HEK293 (cell line): ENCODE measurements around the gene STAMBP.

ENCODE experiments used
- CTCF ChIA-PET: fragments of 350-600 bp; formaldehyde crosslinking; extraction: SDS; loops from one replicate; lab custom pipeline; 2021; ENCODE audit warnings: antibody characterized with exemption; lab: Yijun Ruan, JAX
- POLR2A ChIA-PET: fragments of 300-600 bp; formaldehyde crosslinking; extraction: SDS; loops from one replicate; lab custom pipeline; 2020; ENCODE audit warnings: antibody characterized with exemption, inconsistent platforms; lab: Yijun Ruan, JAX
- H3K27ac ChIP-seq: fragments of 200-500 bp; sonication (Bioruptor generic); 2 replicates; pipeline ENCODE4 v1.5.1; 2014; ENCODE audit warnings: low read depth, low read length, control low read depth, inconsistent platforms; ENCODE audit errors: extremely low read depth
- H3K36me3 ChIP-seq, 2 experiments: fragments of 200-500 bp in 1 of 2; sonication (Bioruptor generic) in 1 of 2; 1 replicate in 1 of 2; 2 replicates in 1 of 2; pipeline ENCODE4 v1.5.1; 2014 to 2017; ENCODE audit warnings: inconsistent platforms in 2 of 2, low read length in 2 of 2; ENCODE audit not compliant: control insufficient read depth in 2 of 2, insufficient read depth in 1 of 2
- H3K4me1 ChIP-seq: fragments of 200-500 bp; sonication (Bioruptor generic); 2 replicates; pipeline ENCODE4 v1.5.1; 2014; ENCODE audit warnings: mild to moderate bottlenecking, low read length, inconsistent platforms; ENCODE audit not compliant: control insufficient read depth, insufficient read depth
- H3K4me3 ChIP-seq: 2 replicates; pipeline ENCODE4 v1.5.1; 2011; ENCODE audit warnings: low read depth, mild to moderate bottlenecking, control low read depth, low read length, moderate library complexity
- H3K9me3 ChIP-seq: fragments of 200-500 bp; sonication (Bioruptor generic); 2 replicates; pipeline ENCODE4 v1.5.1; 2014; ENCODE audit warnings: low read depth, low read length, inconsistent platforms; ENCODE audit not compliant: control insufficient read depth, insufficient read depth
- BCL11B ChIP-seq: fragments of 450-650 bp; formaldehyde crosslinking; IDR thresholded peaks from 2 replicates; pipeline ENCODE4 v1.5.1; 2016; ENCODE audit warnings: low read depth, missing biosample characterization, missing genetic modification characterization
- FEZF1 ChIP-seq: fragments of 450-650 bp; formaldehyde crosslinking; IDR thresholded peaks from 2 replicates; pipeline ENCODE4 v1.5.1; 2016; ENCODE audit warnings: missing biosample characterization, missing genetic modification characterization
- GFI1B ChIP-seq: fragments of 450-650 bp; formaldehyde crosslinking; IDR thresholded peaks from 2 replicates; pipeline ENCODE4 v1.5.1; 2016; ENCODE audit warnings: missing biosample characterization, missing genetic modification characterization
- GLI4 ChIP-seq: fragments of 450-650 bp; formaldehyde crosslinking; IDR thresholded peaks from 2 replicates; pipeline ENCODE4 v1.5.1; 2016; ENCODE audit warnings: missing biosample characterization, missing genetic modification characterization
- KLF7 ChIP-seq: fragments of 450-650 bp; formaldehyde crosslinking; IDR thresholded peaks from 2 replicates; pipeline ENCODE4 v1.5.1; 2016; ENCODE audit warnings: missing biosample characterization, missing genetic modification characterization, borderline replicate concordance
- OSR2 ChIP-seq: fragments of 450-650 bp; formaldehyde crosslinking; IDR thresholded peaks from 2 replicates; pipeline ENCODE4 v1.5.1; 2016; ENCODE audit warnings: missing biosample characterization, missing genetic modification characterization
- PRDM1 ChIP-seq: fragments of 450-650 bp; formaldehyde crosslinking; IDR thresholded peaks from 2 replicates; pipeline ENCODE4; 2016; ENCODE audit warnings: missing biosample characterization, missing genetic modification characterization
- ZEB2 ChIP-seq: fragments of 450-650 bp; formaldehyde crosslinking; IDR thresholded peaks from 2 replicates; pipeline ENCODE4 v1.5.1; 2016; ENCODE audit warnings: missing biosample characterization, missing genetic modification characterization
- ZFHX2 ChIP-seq: fragments of 450-650 bp; formaldehyde crosslinking; conservative IDR thresholded peaks from 2 replicates; pipeline ENCODE4 v1.5.1; 2016; ENCODE audit warnings: missing biosample characterization, missing genetic modification characterization
- ZFP41 ChIP-seq: fragments of 450-650 bp; formaldehyde crosslinking; IDR thresholded peaks from 2 replicates; pipeline ENCODE4 v1.5.1; 2016; ENCODE audit warnings: missing biosample characterization, missing genetic modification characterization, borderline replicate concordance
- ZIC2 ChIP-seq: fragments of 450-650 bp; formaldehyde crosslinking; IDR thresholded peaks from 2 replicates; pipeline ENCODE4 v1.5.1; 2016; ENCODE audit warnings: missing biosample characterization, missing genetic modification characterization
- ZNF121 ChIP-seq: fragments of 450-650 bp; formaldehyde crosslinking; IDR thresholded peaks from 2 replicates; pipeline ENCODE4 v1.5.1; 2016; ENCODE audit warnings: missing biosample characterization, missing genetic modification characterization
- ZNF174 ChIP-seq: fragments of 450-650 bp; formaldehyde crosslinking; IDR thresholded peaks from 2 replicates; pipeline ENCODE4 v1.5.0; 2017; ENCODE audit warnings: missing biosample characterization, mild to moderate bottlenecking, missing genetic modification characterization
- ZNF184 ChIP-seq: fragments of 450-650 bp; IDR thresholded peaks from 2 replicates; pipeline ENCODE4 v1.5.1; 2018; ENCODE audit warnings: missing biosample characterization, mild to moderate bottlenecking, missing genetic modification characterization
- ZNF24 ChIP-seq: fragments of 450-650 bp; formaldehyde crosslinking; IDR thresholded peaks from 2 replicates; pipeline ENCODE4 v1.5.1; 2016; ENCODE audit warnings: missing biosample characterization, missing genetic modification characterization
- ZNF302 ChIP-seq: fragments of 450-650 bp; formaldehyde crosslinking; IDR thresholded peaks from 2 replicates; pipeline ENCODE4 v1.5.1; 2016; ENCODE audit warnings: missing biosample characterization, missing genetic modification characterization, low read depth
- ZNF311 ChIP-seq: fragments of 450-650 bp; formaldehyde crosslinking; IDR thresholded peaks from 2 replicates; pipeline ENCODE4 v1.5.1; 2017; ENCODE audit warnings: missing biosample characterization, missing genetic modification characterization, borderline replicate concordance
- ZNF366 ChIP-seq: fragments of 450-650 bp; formaldehyde crosslinking; conservative IDR thresholded peaks from 2 replicates; pipeline ENCODE4 v1.5.1; 2016; ENCODE audit warnings: missing biosample characterization, missing genetic modification characterization
- ZNF473 ChIP-seq: fragments of 450-650 bp; formaldehyde crosslinking; IDR thresholded peaks from 2 replicates; pipeline ENCODE4 v1.5.1; 2017; ENCODE audit warnings: missing biosample characterization, missing genetic modification characterization
- ZNF585B ChIP-seq: fragments of 450-650 bp; formaldehyde crosslinking; IDR thresholded peaks from 2 replicates; pipeline ENCODE4 v1.5.1; 2016; ENCODE audit warnings: missing biosample characterization, missing genetic modification characterization
- ZNF624 ChIP-seq: fragments of 450-650 bp; formaldehyde crosslinking; IDR thresholded peaks from 2 replicates; pipeline ENCODE4 v1.5.1; 2017; ENCODE audit warnings: missing biosample characterization, missing genetic modification characterization
- ZNF626 ChIP-seq: fragments of 450-650 bp; sonication (Bioruptor Pico); formaldehyde crosslinking; IDR thresholded peaks from 2 replicates; pipeline ENCODE4 v1.5.1; 2018; ENCODE audit warnings: missing biosample characterization, missing genetic modification characterization, inconsistent platforms
- ZNF704 ChIP-seq: fragments of 450-650 bp; formaldehyde crosslinking; IDR thresholded peaks from 2 replicates; pipeline ENCODE4 v1.5.1; 2016; ENCODE audit warnings: missing biosample characterization, missing genetic modification characterization
- ZSCAN23 ChIP-seq: fragments of 450-650 bp; formaldehyde crosslinking; IDR thresholded peaks from 2 replicates; pipeline ENCODE4 v1.5.1; 2016; ENCODE audit warnings: missing biosample characterization, missing genetic modification characterization

The STAMBP gene

GRCh38 chr2:73821227-73821626 is 7.5 kb upstream of the STAMBP start:
- Histone ChIP-seq H3K4me1 (no peaks in the 10 kb centered on the region), H3K36me3 (no peaks in the 10 kb centered on the region), H3K9me3 (no peaks in the 10 kb centered on the region), H3K27ac (no peak overlapping the region), H3K4me3 (no peak overlapping the region)
- POLR2A ChIA-PET = no interaction called here
- CTCF ChIA-PET = interaction anchor here (0.5 to 1.5 kb wide), 4 partner anchors 141 to 514 kb away, joined by 3 to 7 read pairs (median 4); no protein-coding TSS in a partner anchor
- TF ChIP-seq ZNF585B (tag by site-specific recombination) (peak; percentile 34; the same call in 1 of the 2 replicates), ZSCAN23 (tag by site-specific recombination) (no peak)

GRCh38 chr2:73821669-73822068 is 7.1 kb upstream of the STAMBP start:
- no peaks in the 10 kb centered on the region for H3K36me3 ChIP-seq
- TF ChIP-seq FEZF1 (tag by site-specific recombination) (no peak), ZNF311 (tag by site-specific recombination) (no peak), GLI4 (no peak), KLF7 (tag by site-specific recombination) (no peak), ZNF24 (tag by site-specific recombination) (no peak), PRDM1 (tag by site-specific recombination) (no peak)
- TF ChIP-seq, all 188 proteins: peak for 0
- POLR2A ChIA-PET = no interaction called here
- no peaks in the 10 kb centered on the region for H3K9me3 ChIP-seq
- no peak overlapping the region for H3K4me3 ChIP-seq
- CTCF ChIA-PET = interaction anchor here (0.6 to 7.7 kb wide), 8 partner anchors 9 to 781 kb away, joined by 3 to 155 read pairs (median 6); partner anchors contain the start of gene BOLA3
- H3K4me1 ChIP-seq = no peaks in the 10 kb centered on the region
- H3K27ac ChIP-seq = no peak overlapping the region

- ChIA-PET CTCF (interaction anchor here (0.6 to 7.7 kb wide), 7 partner anchors 10 to 780 kb away, joined by 3 to 155 read pairs (median 6); partner anchors contain the start of gene BOLA3), POLR2A (no interaction called here)
- H3K36me3 ChIP-seq = no peaks in the 10 kb centered on the region
- no peak overlapping the region for H3K4me3 ChIP-seq
- H3K9me3 ChIP-seq = no peaks in the 10 kb centered on the region
- H3K27ac ChIP-seq = no peak overlapping the region
- H3K4me1 ChIP-seq = no peaks in the 10 kb centered on the region
- TF ChIP-seq OSR2 (no peak), GFI1B (tag by site-specific recombination) (no peak), ZNF624 (tag by site-specific recombination) (no peak), ZNF302 (tag by site-specific recombination) (no peak), PRDM1 (tag by site-specific recombination) (no peak), ZFP41 (tag by site-specific recombination) (no peak), ZIC2 (tag by site-specific recombination) (no peak), BCL11B (tag by site-specific recombination) (no peak), ZNF184 (tag by site-specific recombination) (no peak), ZNF174 (tag by site-specific recombination) (no peak), ZNF473 (tag by site-specific recombination) (no peak), ZFHX2 (tag by site-specific recombination) (no peak), ZNF366 (tag by site-specific recombination) (no peak), ZNF704 (tag by site-specific recombination) (no peak), ZNF626 (tag by site-specific recombination) (no peak), ZEB2 (tag by site-specific recombination) (no peak), ZNF121 (no peak)
These were observed 6.5 kb upstream of the STAMBP start for GRCh38 chr2:73822276-73822675.
